ENCODE data around the gene PHACTR1. TPM values are rescaled to one million over a fixed set of nuclear protein-coding genes. Genes with fewer than 3 reads are reported as not detected.

The PHACTR1 gene
- total and polyA plus RNA-seq, 4 donors, result 0.31 to 1.5 (median 0.79) TPM

DNA sequence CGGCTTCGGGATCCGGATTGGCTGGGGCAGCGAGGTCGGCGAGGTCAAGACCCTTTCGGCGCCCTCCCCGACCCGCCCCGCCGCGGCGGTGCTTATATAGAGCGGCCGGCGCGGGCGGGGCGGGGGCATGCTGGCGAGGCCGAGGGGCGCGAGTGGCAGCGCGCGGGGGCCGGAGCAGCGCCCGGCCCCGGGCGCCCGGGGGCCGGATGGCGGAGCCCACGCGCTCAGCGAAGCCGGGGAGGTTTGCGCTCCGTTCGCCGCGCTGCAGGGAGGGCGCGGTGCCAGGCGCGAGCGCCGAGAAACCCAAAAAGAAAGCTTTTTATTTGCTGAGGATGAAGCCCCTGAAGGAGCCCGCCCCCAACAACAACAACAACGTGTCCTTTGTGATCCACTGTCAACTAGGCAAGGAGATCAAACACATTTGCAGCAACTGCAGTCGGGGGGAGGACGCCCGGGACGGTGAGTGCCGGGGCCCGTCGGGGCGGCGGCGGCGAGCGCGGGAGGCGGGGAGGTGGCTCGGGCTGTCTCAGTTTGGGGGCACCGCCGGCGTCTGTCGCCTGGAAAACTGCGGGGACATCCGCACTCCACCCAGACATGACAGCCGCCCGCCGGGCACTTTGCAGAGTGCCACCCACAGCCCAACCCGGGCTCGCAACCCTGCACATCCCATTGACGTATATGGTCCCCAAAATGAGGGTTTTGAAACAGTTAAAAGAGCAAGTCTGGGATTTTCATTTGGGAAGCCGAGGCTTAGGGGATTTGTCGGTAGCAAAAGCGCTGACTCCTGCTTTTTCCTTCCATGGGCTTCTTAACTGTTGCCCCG is 297.3 kb downstream of the PHACTR1 start:
- WGBS, result 4% methylated on average over 83 of the region's 83 CpGs
- Histone ChIP-seq H3K4me1 (ENCODE audit: control insufficient read depth in 4 of 4, insufficient read depth in 4 of 4, low read length in 3 of 4) (peaks cover 4 to 22% (median 14%) of the 10 kb centered on the region in 4 donors), H3K27me3 (ENCODE audit: control insufficient read depth in 4 of 4, insufficient read depth in 4 of 4, low read length in 3 of 4) (peaks cover 0 to 29% (median 11%) of the 10 kb centered on the region in 4 donors), H3K36me3 (ENCODE audit: control insufficient read depth in 4 of 4, insufficient read depth in 3 of 4, low read depth in 1 of 4, low read length in 3 of 4) (no peaks in the 10 kb centered on the region), H3K9me3 (ENCODE audit: control insufficient read depth in 4 of 4, low read length in 3 of 4) (no peaks in the 10 kb centered on the region), H3K4me3 (ENCODE audit: low read depth in 1 of 3, low read length in 3 of 3) (peak overlapping the region in 2 of 3 donors; percentile 5 to 59), H3K27ac (ENCODE audit: low read depth in 1 of 2, low read length in 2 of 2) (no peak overlapping the region), H3K9ac (ENCODE audit: low read depth in 1 of 2, low read length in 2 of 2) (no peak overlapping the region)
- TF ChIP-seq FOXA2 (IDR thresholded peaks at IDR 0.05) (no peak), YY1 (IDR thresholded peaks at IDR 0.05) (no peak), RXRA (IDR thresholded peaks at IDR 0.05) (no peak), JUND (IDR thresholded peaks at IDR 0.05) (no peak), EGR1 (IDR thresholded peaks at IDR 0.05; ENCODE audit: low read depth in 2 of 2) (no peak), FOXA1 (IDR thresholded peaks at IDR 0.05) (no peak), TAF1 (conservative IDR thresholded peaks at IDR 0.05) (no peak), HNF4A (conservative IDR thresholded peaks at IDR 0.05) (no peak)
- TF ChIP-seq, protein P1, sequence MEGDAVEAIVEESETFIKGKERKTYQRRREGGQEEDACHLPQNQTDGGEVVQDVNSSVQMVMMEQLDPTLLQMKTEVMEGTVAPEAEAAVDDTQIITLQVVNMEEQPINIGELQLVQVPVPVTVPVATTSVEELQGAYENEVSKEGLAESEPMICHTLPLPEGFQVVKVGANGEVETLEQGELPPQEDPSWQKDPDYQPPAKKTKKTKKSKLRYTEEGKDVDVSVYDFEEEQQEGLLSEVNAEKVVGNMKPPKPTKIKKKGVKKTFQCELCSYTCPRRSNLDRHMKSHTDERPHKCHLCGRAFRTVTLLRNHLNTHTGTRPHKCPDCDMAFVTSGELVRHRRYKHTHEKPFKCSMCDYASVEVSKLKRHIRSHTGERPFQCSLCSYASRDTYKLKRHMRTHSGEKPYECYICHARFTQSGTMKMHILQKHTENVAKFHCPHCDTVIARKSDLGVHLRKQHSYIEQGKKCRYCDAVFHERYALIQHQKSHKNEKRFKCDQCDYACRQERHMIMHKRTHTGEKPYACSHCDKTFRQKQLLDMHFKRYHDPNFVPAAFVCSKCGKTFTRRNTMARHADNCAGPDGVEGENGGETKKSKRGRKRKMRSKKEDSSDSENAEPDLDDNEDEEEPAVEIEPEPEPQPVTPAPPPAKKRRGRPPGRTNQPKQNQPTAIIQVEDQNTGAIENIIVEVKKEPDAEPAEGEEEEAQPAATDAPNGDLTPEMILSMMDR (IDR thresholded peaks at IDR 0.05; ENCODE audit: low read depth, low read length, missing input control), result no peak
- TF ChIP-seq, protein P2, sequence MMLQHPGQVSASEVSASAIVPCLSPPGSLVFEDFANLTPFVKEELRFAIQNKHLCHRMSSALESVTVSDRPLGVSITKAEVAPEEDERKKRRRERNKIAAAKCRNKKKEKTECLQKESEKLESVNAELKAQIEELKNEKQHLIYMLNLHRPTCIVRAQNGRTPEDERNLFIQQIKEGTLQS (IDR thresholded peaks at IDR 0.05), result no peak
- DNase-seq (ENCODE audit: low spot score), result no peak

DNA sequence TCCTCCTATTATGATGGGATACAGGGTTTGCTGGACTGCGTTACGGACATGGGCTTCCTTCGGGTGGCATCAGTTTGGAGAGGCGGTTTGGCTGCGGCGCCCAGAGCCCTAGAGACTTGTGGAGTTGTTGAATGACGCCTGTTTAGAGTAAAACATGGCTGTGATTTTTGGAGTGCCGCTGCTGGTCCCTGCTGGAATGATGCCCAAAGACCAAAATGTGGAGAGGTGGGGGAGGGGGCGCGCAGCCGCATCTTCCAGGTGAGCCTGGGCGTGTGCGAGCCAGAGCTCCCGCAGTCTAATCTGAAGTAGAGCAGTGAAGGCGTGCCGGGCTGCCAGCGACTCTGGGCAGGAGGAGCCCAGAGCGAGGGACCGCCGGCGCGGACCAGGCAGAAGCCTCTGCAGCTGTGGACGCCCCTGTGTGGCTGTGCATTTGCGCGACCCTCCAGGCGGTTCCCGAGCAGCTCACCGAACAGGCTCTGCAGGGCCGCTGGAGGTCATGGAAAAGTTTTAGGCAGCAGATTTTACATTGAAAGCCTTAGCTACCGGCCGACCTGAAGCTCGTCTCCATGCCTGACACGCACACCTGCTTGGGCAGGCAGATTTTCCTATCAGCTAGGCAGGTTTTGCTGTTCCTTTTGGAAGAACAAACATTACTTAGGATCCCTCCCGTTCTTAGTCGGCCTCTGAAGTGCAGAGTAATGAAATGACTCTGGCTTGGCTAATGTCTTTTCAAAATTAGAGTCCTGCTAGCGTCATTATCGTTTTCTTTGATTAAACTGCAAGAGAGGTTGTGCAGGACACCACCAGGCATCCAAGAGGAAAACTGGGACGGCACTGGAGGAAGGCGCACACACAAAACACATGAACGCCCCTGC is 298.2 kb downstream of the PHACTR1 start:
- no peak for DNase-seq (ENCODE audit: low spot score)
- Histone ChIP-seq H3K27ac (ENCODE audit: low read depth in 1 of 2, low read length in 2 of 2) (no peak overlapping the region), H3K4me3 (ENCODE audit: low read depth in 1 of 3, low read length in 3 of 3) (peak overlapping the region in 1 of 3 donors; percentile 59), H3K9me3 (ENCODE audit: control insufficient read depth in 4 of 4, low read length in 3 of 4) (no peaks in the 10 kb centered on the region), H3K9ac (ENCODE audit: low read depth in 1 of 2, low read length in 2 of 2) (no peak overlapping the region), H3K36me3 (ENCODE audit: control insufficient read depth in 4 of 4, insufficient read depth in 3 of 4, low read depth in 1 of 4, low read length in 3 of 4) (no peaks in the 10 kb centered on the region), H3K4me1 (ENCODE audit: control insufficient read depth in 4 of 4, insufficient read depth in 4 of 4, low read length in 3 of 4) (peaks cover 4 to 22% (median 14%) of the 10 kb centered on the region in 4 donors), H3K27me3 (ENCODE audit: control insufficient read depth in 4 of 4, insufficient read depth in 4 of 4, low read length in 3 of 4) (peaks cover 0 to 29% (median 11%) of the 10 kb centered on the region in 4 donors)
- 27% methylated on average over 40 of the region's 40 CpGs for WGBS
- no peak for TF ChIP-seq FOXA1 (IDR thresholded peaks at IDR 0.05)
- TF ChIP-seq TAF1 (conservative IDR thresholded peaks at IDR 0.05), result no peak
- no peak for TF ChIP-seq GABPA (IDR thresholded peaks at IDR 0.05 in 1 of 2, conservative IDR thresholded peaks at IDR 0.05 in 1 of 2)
- TF ChIP-seq, protein P3, sequence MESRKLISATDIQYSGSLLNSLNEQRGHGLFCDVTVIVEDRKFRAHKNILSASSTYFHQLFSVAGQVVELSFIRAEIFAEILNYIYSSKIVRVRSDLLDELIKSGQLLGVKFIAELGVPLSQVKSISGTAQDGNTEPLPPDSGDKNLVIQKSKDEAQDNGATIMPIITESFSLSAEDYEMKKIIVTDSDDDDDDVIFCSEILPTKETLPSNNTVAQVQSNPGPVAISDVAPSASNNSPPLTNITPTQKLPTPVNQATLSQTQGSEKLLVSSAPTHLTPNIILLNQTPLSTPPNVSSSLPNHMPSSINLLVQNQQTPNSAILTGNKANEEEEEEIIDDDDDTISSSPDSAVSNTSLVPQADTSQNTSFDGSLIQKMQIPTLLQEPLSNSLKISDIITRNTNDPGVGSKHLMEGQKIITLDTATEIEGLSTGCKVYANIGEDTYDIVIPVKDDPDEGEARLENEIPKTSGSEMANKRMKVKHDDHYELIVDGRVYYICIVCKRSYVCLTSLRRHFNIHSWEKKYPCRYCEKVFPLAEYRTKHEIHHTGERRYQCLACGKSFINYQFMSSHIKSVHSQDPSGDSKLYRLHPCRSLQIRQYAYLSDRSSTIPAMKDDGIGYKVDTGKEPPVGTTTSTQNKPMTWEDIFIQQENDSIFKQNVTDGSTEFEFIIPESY (IDR thresholded peaks at IDR 0.05), result no peak
- TF ChIP-seq, protein P2 (IDR thresholded peaks at IDR 0.05), result no peak

Data from liver (tissue), 9 donors.